ENCODE data around the gene CFAP69.

CFAP69 gene

GRCh38 chr7:90269163-90269562 lies 24.2 kb downstream of the CFAP69 start:
- TF ChIP-seq SP1 (IDR thresholded peaks at IDR 0.05) = no peak
- TF ChIP-seq BHLHE40 (IDR thresholded peaks at IDR 0.05; ENCODE audit: borderline replicate concordance) = no peak
- no peak for TF ChIP-seq SUZ12 (IDR thresholded peaks at IDR 0.05)
- no peak for TF ChIP-seq ARNT (IDR thresholded peaks at IDR 0.05)
- no peak for TF ChIP-seq FOXM1 (IDR thresholded peaks at IDR 0.05; ENCODE audit: borderline replicate concordance)
- TF ChIP-seq FOXK2 (IDR thresholded peaks at IDR 0.05) = no peak
- TF ChIP-seq TARDBP (IDR thresholded peaks at IDR 0.05) = no peak
- TF ChIP-seq CTBP1 (IDR thresholded peaks at IDR 0.05; ENCODE audit: borderline replicate concordance) = no peak
- TF ChIP-seq L3MBTL2 (conservative IDR thresholded peaks at IDR 0.05) = no peak
- TF ChIP-seq, protein P1, sequence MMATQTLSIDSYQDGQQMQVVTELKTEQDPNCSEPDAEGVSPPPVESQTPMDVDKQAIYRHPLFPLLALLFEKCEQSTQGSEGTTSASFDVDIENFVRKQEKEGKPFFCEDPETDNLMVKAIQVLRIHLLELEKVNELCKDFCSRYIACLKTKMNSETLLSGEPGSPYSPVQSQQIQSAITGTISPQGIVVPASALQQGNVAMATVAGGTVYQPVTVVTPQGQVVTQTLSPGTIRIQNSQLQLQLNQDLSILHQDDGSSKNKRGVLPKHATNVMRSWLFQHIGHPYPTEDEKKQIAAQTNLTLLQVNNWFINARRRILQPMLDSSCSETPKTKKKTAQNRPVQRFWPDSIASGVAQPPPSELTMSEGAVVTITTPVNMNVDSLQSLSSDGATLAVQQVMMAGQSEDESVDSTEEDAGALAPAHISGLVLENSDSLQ (IDR thresholded peaks at IDR 0.05) = no peak
- no peak for TF ChIP-seq LEF1 (IDR thresholded peaks at IDR 0.05; ENCODE audit: borderline replicate concordance)
- TF ChIP-seq NFRKB (IDR thresholded peaks at IDR 0.05) = no peak
- no peak for TF ChIP-seq ZNF384 (IDR thresholded peaks at IDR 0.05)
- no peak for TF ChIP-seq ELF4 (IDR thresholded peaks at IDR 0.05)
- TF ChIP-seq HDGF (IDR thresholded peaks at IDR 0.05; ENCODE audit: borderline replicate concordance) = no peak
- TF ChIP-seq FOXA1 (IDR thresholded peaks at IDR 0.05) = no peak
- DNase-seq (ENCODE audit: extremely low spot score) = no peak
- ChIA-PET CTCF (interaction anchor here (1.0 kb wide), 1 partner anchor 18 kb away, joined by 3 read pairs; no protein-coding TSS in a partner anchor), POLR2A (no interaction called here)

DNA sequence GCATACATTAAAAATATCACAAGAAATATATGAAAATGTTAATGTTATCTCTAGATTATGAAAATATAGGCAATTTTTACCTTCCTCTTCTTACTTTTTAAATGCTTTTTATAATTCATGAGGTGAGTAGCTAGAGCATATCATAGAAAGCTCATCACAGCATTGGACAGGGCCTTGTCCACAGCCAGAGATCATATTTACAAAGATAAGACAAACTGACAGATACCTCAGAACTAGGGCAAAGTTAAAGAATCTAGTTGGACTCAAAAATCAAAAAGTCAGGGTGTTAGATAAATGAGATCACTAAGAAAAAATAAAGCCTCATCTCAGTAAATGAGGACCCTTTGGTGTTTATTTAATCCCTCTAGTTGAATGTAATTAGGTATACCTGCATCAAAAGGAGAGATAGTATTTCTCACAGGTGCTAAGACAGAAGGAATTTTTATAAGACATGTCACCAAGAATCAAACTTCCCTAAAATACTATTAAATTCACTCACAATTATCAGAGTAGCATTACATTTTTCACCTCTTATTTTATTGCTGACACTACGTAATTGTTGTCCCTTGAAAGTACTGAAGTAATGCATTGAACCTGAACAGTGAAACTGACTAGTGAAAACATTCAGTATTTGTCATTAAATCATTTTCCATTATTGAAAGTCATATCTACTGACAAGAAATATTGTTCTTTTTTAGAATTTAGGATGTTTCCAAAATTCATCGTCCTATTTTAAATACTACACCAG lies 25.6 kb downstream of the CFAP69 start:
- TF ChIP-seq FOXM1 (IDR thresholded peaks at IDR 0.05; ENCODE audit: borderline replicate concordance) = no peak
- TF ChIP-seq, protein P1 (IDR thresholded peaks at IDR 0.05) = no peak
- TF ChIP-seq HDGF (IDR thresholded peaks at IDR 0.05; ENCODE audit: borderline replicate concordance) = no peak
- no peak for TF ChIP-seq CTBP1 (IDR thresholded peaks at IDR 0.05; ENCODE audit: borderline replicate concordance)
- TF ChIP-seq ZNF384 (IDR thresholded peaks at IDR 0.05) = no peak
- no peak for TF ChIP-seq SP1 (IDR thresholded peaks at IDR 0.05)
- ChIA-PET CTCF (interaction anchor here (1.2 kb wide), 1 partner anchor 116 kb away, joined by 3 read pairs; the partner anchor contains the start of gene STEAP1), POLR2A (no interaction called here)
- no peak for DNase-seq (ENCODE audit: extremely low spot score)

- POLR2A ChIA-PET = no interaction called here
- CTCF ChIA-PET = no interaction called here
- no peak for DNase-seq (ENCODE audit: extremely low spot score)
- TF ChIP-seq HDGF (IDR thresholded peaks at IDR 0.05; ENCODE audit: borderline replicate concordance) (no peak), BHLHE40 (IDR thresholded peaks at IDR 0.05; ENCODE audit: borderline replicate concordance) (no peak), ELF4 (IDR thresholded peaks at IDR 0.05) (no peak), TARDBP (IDR thresholded peaks at IDR 0.05) (no peak), ZNF384 (IDR thresholded peaks at IDR 0.05) (no peak), CTBP1 (IDR thresholded peaks at IDR 0.05; ENCODE audit: borderline replicate concordance) (no peak), ARNT (IDR thresholded peaks at IDR 0.05) (no peak), NFRKB (IDR thresholded peaks at IDR 0.05) (no peak), LEF1 (IDR thresholded peaks at IDR 0.05; ENCODE audit: borderline replicate concordance) (no peak), SP1 (IDR thresholded peaks at IDR 0.05) (no peak), FOXA1 (IDR thresholded peaks at IDR 0.05) (no peak), FOXM1 (IDR thresholded peaks at IDR 0.05; ENCODE audit: borderline replicate concordance) (no peak), FOXK2 (IDR thresholded peaks at IDR 0.05) (no peak), L3MBTL2 (conservative IDR thresholded peaks at IDR 0.05) (no peak), SUZ12 (IDR thresholded peaks at IDR 0.05) (no peak)
- TF ChIP-seq, protein P1 (IDR thresholded peaks at IDR 0.05) = no peak
Observed at GRCh38 chr7:90271753-90272152, 26.8 kb downstream of the CFAP69 start.

DNA sequence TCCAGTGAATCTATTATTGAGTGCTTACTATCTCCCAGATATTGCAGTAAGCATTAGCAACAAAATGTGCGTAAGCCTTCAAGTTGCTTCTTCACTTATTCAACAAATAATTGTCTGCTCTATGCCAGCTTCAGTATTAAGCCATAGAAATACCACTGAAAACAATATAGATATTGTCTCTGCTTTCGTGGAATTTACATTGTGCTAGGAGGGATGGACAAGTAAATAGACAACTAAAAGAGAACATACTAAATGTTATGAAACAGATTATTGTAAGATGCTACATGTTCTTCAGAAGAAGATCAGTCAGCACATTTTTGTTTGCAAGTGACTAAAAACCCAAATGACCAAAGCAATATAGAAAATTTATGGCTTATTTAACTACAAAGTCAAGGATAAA lies 27.3 kb downstream of the CFAP69 start:
- TF ChIP-seq HDGF (IDR thresholded peaks at IDR 0.05; ENCODE audit: borderline replicate concordance) (no peak), L3MBTL2 (conservative IDR thresholded peaks at IDR 0.05) (no peak), LEF1 (IDR thresholded peaks at IDR 0.05; ENCODE audit: borderline replicate concordance) (no peak), FOXM1 (IDR thresholded peaks at IDR 0.05; ENCODE audit: borderline replicate concordance) (no peak), NFRKB (IDR thresholded peaks at IDR 0.05) (no peak), ARNT (IDR thresholded peaks at IDR 0.05) (no peak), FOXA1 (IDR thresholded peaks at IDR 0.05) (no peak), ZNF384 (IDR thresholded peaks at IDR 0.05) (no peak), SUZ12 (IDR thresholded peaks at IDR 0.05) (no peak), BHLHE40 (IDR thresholded peaks at IDR 0.05; ENCODE audit: borderline replicate concordance) (no peak), ELF4 (IDR thresholded peaks at IDR 0.05) (no peak), TARDBP (IDR thresholded peaks at IDR 0.05) (no peak), SP1 (IDR thresholded peaks at IDR 0.05) (no peak), CTBP1 (IDR thresholded peaks at IDR 0.05; ENCODE audit: borderline replicate concordance) (no peak), FOXK2 (IDR thresholded peaks at IDR 0.05) (no peak)
- TF ChIP-seq, protein P1 (IDR thresholded peaks at IDR 0.05) = no peak
- no peak for DNase-seq (ENCODE audit: extremely low spot score)
- ChIA-PET POLR2A (no interaction called here), CTCF (no interaction called here)

DNA sequence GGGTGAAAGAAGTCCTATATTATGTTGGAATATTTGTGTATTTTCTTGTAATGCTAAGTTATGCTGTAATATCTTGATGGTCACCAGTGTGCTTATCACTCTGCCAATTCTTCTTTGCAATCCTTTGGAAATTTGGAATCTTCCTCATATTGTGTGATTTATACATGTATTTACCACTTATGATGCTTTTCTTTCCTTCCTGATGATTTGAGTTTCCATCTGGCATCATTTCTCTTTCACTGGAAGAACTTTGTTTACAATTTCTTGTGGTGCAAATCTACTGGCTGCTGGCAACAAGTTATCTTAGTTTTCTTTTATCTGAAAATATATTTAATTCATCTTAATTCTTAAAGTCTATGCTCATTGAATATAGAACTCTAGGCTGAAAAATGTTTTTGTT lies 29.2 kb downstream of the CFAP69 start:
- POLR2A ChIA-PET = no interaction called here

More for the DNA sequence above, 29.2 kb downstream of the CFAP69 start:
- TF ChIP-seq FOXK2 (IDR thresholded peaks at IDR 0.05) = no peak
- no peak for TF ChIP-seq LEF1 (IDR thresholded peaks at IDR 0.05; ENCODE audit: borderline replicate concordance)
- TF ChIP-seq NFRKB (IDR thresholded peaks at IDR 0.05) = no peak
- no peak for TF ChIP-seq FOXM1 (IDR thresholded peaks at IDR 0.05; ENCODE audit: borderline replicate concordance)
- no peak for TF ChIP-seq CTBP1 (IDR thresholded peaks at IDR 0.05; ENCODE audit: borderline replicate concordance)
- no peak for TF ChIP-seq SUZ12 (IDR thresholded peaks at IDR 0.05)
- TF ChIP-seq HDGF (IDR thresholded peaks at IDR 0.05; ENCODE audit: borderline replicate concordance) = no peak
- TF ChIP-seq ARNT (IDR thresholded peaks at IDR 0.05) = no peak
- no peak for TF ChIP-seq ELF4 (IDR thresholded peaks at IDR 0.05)
- TF ChIP-seq FOXA1 (IDR thresholded peaks at IDR 0.05) = no peak
- TF ChIP-seq SP1 (IDR thresholded peaks at IDR 0.05) = no peak
- no peak for TF ChIP-seq TARDBP (IDR thresholded peaks at IDR 0.05)
- no peak for TF ChIP-seq L3MBTL2 (conservative IDR thresholded peaks at IDR 0.05)
- TF ChIP-seq, protein P1 (IDR thresholded peaks at IDR 0.05) = no peak
- TF ChIP-seq ZNF384 (IDR thresholded peaks at IDR 0.05) = no peak
- CTCF ChIA-PET = no interaction called here
- no peak for DNase-seq (ENCODE audit: extremely low spot score)
